Measurements from ENCODE around the gene FGB.
"Not testable (repeated sequence)": the region's sequence is repeated elsewhere in the genome, so short reads cannot be mapped to it uniquely, and the experiment has no call there.

FGB gene

GRCh38 chr4:154566639-154567204, 3.9 kb downstream of the FGB start:
- no peak for DNase-seq (ENCODE audit: low read depth in 2 of 2)

DNA sequence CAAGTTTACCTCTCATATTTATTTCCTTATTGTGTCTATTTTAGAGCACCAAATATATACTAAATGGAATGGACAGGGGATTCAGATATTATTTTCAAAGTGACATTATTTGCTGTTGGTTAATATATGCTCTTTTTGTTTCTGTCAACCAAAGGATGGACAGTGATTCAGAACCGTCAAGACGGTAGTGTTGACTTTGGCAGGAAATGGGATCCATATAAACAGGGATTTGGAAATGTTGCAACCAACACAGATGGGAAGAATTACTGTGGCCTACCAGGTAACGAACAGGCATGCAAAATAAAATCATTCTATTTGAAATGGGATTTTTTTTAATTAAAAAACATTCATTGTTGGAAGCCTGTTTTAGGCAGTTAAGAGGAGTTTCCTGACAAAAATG, 6.2 kb downstream of the FGB start:
- DNase-seq (ENCODE audit: low read depth in 2 of 2), result no peak

DNA sequence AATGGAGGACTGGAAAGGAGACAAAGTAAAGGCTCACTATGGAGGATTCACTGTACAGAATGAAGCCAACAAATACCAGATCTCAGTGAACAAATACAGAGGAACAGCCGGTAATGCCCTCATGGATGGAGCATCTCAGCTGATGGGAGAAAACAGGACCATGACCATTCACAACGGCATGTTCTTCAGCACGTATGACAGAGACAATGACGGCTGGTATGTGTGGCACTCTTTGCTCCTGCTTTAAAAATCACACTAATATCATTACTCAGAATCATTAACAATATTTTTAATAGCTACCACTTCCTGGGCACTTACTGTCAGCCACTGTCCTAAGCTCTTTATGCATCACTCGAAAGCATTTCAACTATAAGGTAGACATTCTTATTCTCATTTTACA, 6.8 kb downstream of the FGB start:
- no peak for DNase-seq (ENCODE audit: low read depth in 2 of 2)

GRCh38 chr4:154573190-154573870, 10.5 kb downstream of the FGB start:
- DNase-seq (ENCODE audit: low read depth in 2 of 2), result no peak

GRCh38 chr4:154574311-154574710, 11.5 kb downstream of the FGB start:
- DNase-seq (ENCODE audit: low read depth in 2 of 2), result no peak

GRCh38 chr4:154577324-154577723, 14.5 kb downstream of the FGB start:
- no peak for DNase-seq (ENCODE audit: low read depth in 2 of 2)

DNA sequence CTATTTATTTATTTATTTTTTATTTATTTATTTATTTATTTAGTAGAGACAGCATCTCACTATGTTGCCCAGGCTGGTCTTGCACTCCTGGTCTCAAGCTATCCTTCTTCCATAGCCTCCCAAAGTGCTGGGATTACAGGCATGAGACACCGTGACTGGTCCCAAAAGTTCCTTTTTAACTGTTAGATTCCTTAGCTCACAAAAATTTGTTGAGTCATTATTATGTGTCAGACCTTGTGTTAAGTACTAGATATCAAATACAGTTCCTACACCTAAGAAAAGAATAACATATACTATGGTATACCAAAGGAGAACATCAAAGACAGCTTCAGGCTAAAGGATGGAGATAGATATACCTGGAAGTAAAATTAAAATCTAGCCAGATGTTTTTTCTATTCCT, 16.1 kb downstream of the FGB start:
- DNase-seq (ENCODE audit: low read depth in 2 of 2), result no peak

GRCh38 chr4:154579927-154580326, 17.1 kb downstream of the FGB start:
- DNase-seq (ENCODE audit: low read depth in 2 of 2), result no peak

- DNase-seq (ENCODE audit: low read depth in 2 of 2), result no peak
These were observed 19.9 kb downstream of the FGB start for GRCh38 chr4:154582723-154583122.

DNA sequence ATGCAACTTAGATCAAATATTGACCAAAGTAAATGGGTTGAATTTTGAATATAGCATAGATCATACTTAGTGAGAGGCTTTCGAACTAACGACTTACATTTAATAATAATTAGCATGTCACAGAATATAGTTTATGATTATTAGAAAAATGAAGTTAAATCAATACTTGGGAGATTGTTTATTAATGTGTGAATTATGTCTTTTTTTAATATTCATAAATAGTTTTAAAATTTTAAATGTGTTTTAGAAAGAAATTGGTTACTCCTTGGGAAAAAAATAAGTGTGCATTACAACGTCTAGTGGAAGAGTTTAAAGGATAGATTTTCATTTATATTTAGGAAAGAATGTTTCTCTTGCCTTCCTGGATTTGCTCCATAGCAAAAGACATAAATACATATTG, 20.4 kb downstream of the FGB start:
- no peak for DNase-seq (ENCODE audit: low read depth in 2 of 2)

DNA sequence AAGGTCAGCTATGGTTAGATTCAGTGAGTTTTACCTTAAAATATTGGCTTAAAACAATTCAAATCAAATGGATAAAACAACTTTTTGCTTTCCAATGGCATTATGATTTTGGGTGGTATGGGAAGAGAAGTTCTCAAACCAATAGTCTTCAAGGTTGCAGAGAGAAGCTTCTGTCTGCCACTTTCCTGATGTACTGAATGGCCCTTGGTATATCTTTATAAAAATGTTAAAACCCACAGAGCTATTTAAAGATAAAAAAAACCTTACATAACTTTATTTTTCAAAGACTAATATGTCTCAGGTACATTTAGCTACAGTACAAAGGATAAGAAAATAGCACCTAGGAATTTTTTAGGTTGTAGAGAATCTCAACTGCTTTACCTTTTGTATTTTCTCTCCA, 20.9 kb downstream of the FGB start:
- no peak for DNase-seq (ENCODE audit: low read depth in 2 of 2)

DNA sequence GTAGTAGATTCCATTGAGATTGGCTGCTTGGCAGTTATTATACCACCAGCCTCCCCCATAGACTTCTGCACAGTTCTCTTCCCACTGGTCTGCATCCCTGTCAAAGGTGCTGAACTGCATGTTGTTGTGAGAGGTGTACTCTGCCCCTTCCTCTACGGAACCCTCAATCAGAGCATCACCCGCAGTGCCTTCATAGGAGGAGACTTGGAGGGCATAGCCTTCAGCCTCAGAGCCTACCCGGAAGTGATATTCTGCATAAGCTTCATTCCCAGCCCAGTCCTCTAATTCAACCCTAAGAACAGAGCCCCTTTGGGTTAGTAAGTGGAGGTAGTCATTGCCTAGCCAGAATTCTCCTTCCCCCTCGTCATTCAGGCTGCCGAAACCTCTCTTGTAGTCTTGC, 21.4 kb downstream of the FGB start:
- DNase-seq (ENCODE audit: low read depth in 2 of 2), result no peak

- DNase-seq (ENCODE audit: low read depth in 2 of 2), result no peak
These were observed 22.7 kb downstream of the FGB start for GRCh38 chr4:154585369-154586018.

DNA sequence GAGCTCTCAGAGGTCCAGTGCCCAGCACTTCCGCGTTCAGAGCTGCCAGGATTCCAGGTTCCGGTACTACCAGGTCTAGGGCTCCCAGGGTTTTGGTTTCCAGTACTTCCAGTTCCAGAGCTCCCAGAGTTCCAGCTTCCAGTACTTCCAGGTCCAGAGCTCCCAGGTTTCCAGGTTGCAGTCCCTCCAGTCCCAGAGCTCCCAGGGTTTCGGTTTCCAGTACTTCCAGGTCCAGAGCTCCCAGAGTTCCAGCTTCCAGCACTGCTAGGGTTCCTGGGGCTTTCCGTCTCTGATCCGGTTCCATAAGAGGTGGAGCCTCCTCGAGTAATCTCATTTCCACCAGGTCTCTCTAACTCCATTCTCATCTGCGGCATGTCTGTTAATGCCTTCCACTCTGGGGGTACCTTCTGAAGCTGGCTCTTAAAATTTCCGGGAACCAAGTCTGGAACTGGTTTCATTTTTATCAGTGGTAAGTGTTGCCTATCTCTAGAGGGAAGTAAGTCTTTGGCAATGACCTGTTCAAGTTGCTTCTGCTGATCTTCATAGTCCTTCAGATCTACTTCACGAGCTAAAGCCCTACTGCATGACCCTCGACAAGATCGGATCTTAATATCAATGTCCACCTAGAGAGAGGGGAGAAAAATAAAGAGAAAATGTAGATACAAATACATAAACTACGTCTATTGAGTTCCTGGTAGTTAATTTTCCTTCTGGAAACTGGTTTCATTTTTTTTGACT, 23.7 kb downstream of the FGB start:
- DNase-seq (ENCODE audit: low read depth in 2 of 2), result no peak

DNA sequence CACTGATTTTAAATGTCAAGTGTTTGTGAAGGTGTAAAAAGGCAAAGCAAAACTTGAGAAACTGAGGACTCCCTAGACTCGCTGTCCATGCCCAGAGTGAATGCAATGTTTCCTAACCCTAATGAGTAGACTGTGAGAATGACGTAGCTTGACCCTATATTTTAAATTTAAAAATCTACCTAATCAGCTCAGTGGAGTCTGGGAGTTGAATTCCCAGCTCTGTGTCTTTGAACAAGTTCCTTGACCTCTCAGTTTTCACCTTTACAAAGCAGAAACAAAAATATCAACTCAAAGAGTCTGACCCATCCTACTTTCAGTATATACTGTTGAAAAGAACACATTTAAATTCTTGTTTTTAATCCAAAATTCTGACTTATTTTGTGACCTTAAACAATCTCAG, 25.4 kb downstream of the FGB start:
- DNase-seq (ENCODE audit: low read depth in 2 of 2), result no peak

GRCh38 chr4:154589296-154590197, 26.7 kb downstream of the FGB start:
- DNase-seq (ENCODE audit: low read depth in 2 of 2), result no peak

- no peak for DNase-seq (ENCODE audit: low read depth in 2 of 2)
These were observed 27.7 kb downstream of the FGB start, which contains the start of gene FGA for GRCh38 chr4:154590329-154591006. Gene FGA, minus strand, starts transcription at chr4:154590742. Its CDS starts 55 bp downstream, at chr4:154590687.

DNA sequence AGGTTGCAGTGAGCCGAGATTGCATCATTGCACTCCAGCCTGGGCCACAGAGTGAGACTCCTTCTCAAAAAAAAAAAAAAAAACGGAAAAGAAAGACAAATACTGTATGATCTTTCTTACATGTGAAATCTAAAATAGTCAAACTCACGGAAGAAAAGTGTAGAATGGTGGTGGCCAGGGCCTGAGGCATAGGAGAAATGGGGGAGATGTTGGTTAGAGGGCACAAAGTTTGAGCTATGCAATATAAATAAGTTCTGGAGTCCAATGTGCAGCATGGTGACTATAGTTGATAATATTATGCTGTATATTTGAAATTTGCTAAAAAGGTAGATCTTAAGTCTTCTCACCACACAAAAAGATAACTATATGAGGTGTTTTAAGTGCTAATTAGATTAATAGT, 29.1 kb downstream of the FGB start:
- DNase-seq (ENCODE audit: low read depth in 2 of 2), result no peak

DNA sequence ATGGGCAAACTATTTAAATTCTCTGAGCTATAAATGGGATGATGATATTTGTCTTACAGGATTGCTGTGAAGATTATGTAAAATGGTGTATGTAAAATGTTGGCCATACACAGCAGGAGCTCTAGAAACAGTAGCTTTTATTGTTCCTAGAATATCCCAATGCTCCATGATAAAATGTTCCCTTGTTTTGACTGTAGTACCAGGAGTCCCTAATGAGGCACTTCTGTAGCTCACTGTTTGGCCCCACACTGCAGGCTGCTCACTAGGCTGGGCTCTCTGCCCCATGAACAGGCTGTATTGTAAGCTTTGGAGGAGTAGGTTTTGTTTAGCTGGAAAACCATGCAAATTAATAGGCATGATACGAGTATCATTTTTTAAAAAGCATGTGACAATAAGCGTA, 31.1 kb downstream of the FGB start:
- DNase-seq (ENCODE audit: low read depth in 2 of 2), result no peak

DNA sequence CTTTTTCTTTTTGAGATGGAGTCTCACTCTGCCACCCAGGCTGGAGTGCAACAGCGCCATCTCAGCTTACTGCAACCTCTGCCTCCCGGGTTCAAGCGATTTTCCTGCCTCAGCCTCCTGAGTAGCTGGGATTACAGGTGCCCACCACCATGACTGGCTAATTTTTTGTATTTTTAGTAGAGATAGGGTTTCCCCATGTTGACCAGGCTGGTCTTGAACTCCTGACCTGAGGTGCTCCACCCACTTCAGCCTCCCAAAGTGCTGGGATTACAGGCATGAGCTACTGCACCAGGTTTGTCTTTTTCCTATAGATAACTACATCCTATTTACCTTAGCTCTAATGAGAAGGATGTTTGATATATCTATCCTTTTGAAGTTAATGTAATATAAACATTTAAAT, 31.5 kb downstream of the FGB start:
- not testable (repeated sequence) for DNase-seq (ENCODE audit: low read depth in 2 of 2)

- DNase-seq (ENCODE audit: low read depth in 2 of 2), result no peak
These were observed 33.0 kb downstream of the FGB start for GRCh38 chr4:154595807-154596206.
